NCI-H446 (cell line): ENCODE results near the gene PLCXD1.
"Not testable (repeated sequence)": the region's sequence is repeated elsewhere in the genome, so short reads cannot be mapped to it uniquely, and the experiment has no call there.

Experiments
- DNase-seq, 2 experiments: peaks; one replicate each; lab custom pipeline; 2025; lab: John Stamatoyannopoulos, UW

PLCXD1 gene

DNA sequence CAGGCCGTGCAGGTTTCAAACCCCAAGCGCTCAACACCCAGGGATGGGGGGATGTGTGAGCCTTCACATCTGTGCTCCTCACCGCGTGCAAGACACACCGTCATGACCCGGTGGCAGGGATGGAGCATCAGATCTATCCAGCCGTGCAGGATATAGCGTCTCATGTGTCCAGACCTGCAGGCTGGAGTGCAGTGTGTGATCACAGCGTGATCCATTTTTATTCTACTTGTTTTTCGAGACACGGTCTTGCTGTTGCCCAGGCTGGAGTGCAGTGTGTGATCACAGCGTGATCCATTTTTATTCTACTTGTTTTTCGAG lies 70.1 kb downstream of the PLCXD1 start:
- DNase-seq, result not testable (repeated sequence)

DNA sequence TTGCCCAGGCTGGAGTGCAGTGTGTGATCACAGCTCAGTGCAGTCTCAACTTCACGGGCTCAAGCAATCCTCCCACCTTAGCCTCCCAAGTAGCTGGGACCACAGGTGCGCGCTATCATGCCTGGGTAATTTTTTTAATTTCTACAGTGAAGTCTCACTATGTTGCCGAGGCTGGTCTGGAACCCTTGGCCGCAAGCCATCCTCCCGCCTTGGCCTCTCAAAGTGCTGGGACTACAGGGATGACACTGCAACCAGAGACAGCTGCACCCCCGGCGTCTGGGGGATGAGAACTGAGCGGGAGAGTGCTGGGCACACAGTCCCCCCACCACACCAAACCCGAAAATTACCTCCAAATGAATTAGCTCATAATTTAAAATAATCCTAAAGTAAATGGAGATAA lies 70.6 kb downstream of the PLCXD1 start:
- no peak for DNase-seq

- no peak for DNase-seq
Observed at GRCh38 chrX:352181-352580, 71.0 kb downstream of the PLCXD1 start.

DNA sequence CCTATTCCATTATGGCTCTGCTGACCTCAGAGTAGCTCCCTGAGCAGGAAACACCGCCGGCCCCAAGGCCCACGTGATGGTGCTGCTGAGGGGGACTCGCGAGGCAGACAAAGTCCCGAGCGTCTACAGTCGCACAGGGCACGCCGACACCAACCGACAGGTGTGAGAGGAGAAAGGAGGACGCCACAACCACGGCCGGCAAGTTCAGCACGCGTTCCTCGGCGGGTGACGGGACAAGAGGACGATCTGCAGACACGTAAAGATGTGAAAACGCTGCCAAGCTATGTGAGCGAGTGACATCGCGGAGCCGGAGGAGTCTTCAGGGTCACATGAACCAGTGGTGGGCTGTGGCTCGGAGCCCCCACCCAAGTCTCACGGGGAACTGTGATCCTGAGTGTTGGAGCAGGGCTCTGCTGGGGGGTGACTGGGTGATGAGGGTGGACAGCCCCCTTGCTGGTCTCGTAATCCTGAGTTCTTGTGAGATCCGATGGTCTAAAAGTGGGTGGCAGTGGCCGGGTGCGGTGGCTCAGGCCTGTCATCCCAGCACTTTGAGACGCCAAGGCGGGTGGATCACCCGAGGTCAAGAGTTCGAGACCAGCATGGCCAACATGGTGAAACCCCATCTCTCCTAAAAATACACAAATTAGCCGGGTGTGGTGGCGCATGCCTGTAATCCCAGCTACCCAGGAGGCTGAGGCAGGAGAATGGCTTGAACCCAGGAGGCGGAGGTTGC lies 71.6 kb downstream of the PLCXD1 start:
- no peak for DNase-seq
